ENCODE measurements around the gene F9.

F9 gene

GRCh38 chrX:139554991-139555675 is 24.6 kb downstream of the F9 start:
- no peaks in the 10 kb centered on the region for H3K27me3 Mint-ChIP-seq
- H3K4me1 Mint-ChIP-seq = peaks cover 18 to 28% of the 10 kb centered on the region in 2 donors
- no peak overlapping the region for H3K27ac Mint-ChIP-seq
- H3K4me3 Mint-ChIP-seq = peak overlapping the region in 1 of 2 donors; percentile 36
- H3K9me3 Mint-ChIP-seq = peaks cover 0 to 2% of the 10 kb centered on the region in 2 donors
- no peaks in the 10 kb centered on the region for H3K36me3 Mint-ChIP-seq
- ATAC-seq (replicated peaks) (no peak), DNase-seq (no peak)

GRCh38 chrX:139559383-139560042 is 29.0 kb downstream of the F9 start:
- peak; percentile 75 to 90 for ATAC-seq (replicated peaks)
- Mint-ChIP-seq H3K9me3 (no peaks in the 10 kb centered on the region), H3K4me3 (no peak overlapping the region), H3K27me3 (no peaks in the 10 kb centered on the region), H3K4me1 (peaks cover 9 to 12% of the 10 kb centered on the region in 2 donors), H3K36me3 (no peaks in the 10 kb centered on the region), H3K27ac (no peak overlapping the region)
- peak; percentile 20 for DNase-seq

GRCh38 chrX:139560221-139560620 is 29.7 kb downstream of the F9 start:
- Mint-ChIP-seq H3K27me3 (no peaks in the 10 kb centered on the region), H3K4me1 (peaks cover 5% of the 10 kb centered on the region in 2 donors), H3K27ac (no peak overlapping the region), H3K36me3 (no peaks in the 10 kb centered on the region), H3K9me3 (no peaks in the 10 kb centered on the region), H3K4me3 (no peak overlapping the region)
- ATAC-seq (replicated peaks) (no peak), DNase-seq (no peak)

GRCh38 chrX:139563251-139563650 is 32.7 kb downstream of the F9 start:
- DNase-seq (no peak), ATAC-seq (replicated peaks) (no peak)
- H3K27me3 Mint-ChIP-seq = no peaks in the 10 kb centered on the region
- H3K4me1 Mint-ChIP-seq = peaks cover 0 to 3% of the 10 kb centered on the region in 2 donors
- no peak overlapping the region for H3K27ac Mint-ChIP-seq
- H3K9me3 Mint-ChIP-seq = no peaks in the 10 kb centered on the region
- H3K4me3 Mint-ChIP-seq = no peak overlapping the region
- no peaks in the 10 kb centered on the region for H3K36me3 Mint-ChIP-seq

- Mint-ChIP-seq H3K4me3 (no peak overlapping the region), H3K27ac (no peak overlapping the region), H3K9me3 (no peaks in the 10 kb centered on the region), H3K36me3 (no peaks in the 10 kb centered on the region), H3K4me1 (no peaks in the 10 kb centered on the region), H3K27me3 (no peaks in the 10 kb centered on the region)
- ATAC-seq (replicated peaks) (no peak), DNase-seq (no peak)
Observed at GRCh38 chrX:139566981-139567380, 36.4 kb downstream of the F9 start.

GRCh38 chrX:139581068-139581467 is 50.5 kb downstream of the F9 start:
- Mint-ChIP-seq H3K36me3 (no peaks in the 10 kb centered on the region), H3K27ac (no peak overlapping the region), H3K4me1 (no peaks in the 10 kb centered on the region), H3K27me3 (no peaks in the 10 kb centered on the region), H3K4me3 (no peak overlapping the region), H3K9me3 (no peaks in the 10 kb centered on the region)
- DNase-seq = no peak
- ATAC-seq (replicated peaks) = no peak

GRCh38 chrX:139585613-139586012 is 55.1 kb downstream of the F9 start:
- no peaks in the 10 kb centered on the region for H3K27me3 Mint-ChIP-seq
- peaks cover 0 to 2% of the 10 kb centered on the region in 2 donors for H3K36me3 Mint-ChIP-seq
- no peaks in the 10 kb centered on the region for H3K4me1 Mint-ChIP-seq
- no peak for DNase-seq
- no peak for ATAC-seq (replicated peaks)
- H3K4me3 Mint-ChIP-seq = no peak overlapping the region
- no peak overlapping the region for H3K27ac Mint-ChIP-seq
- H3K9me3 Mint-ChIP-seq = no peaks in the 10 kb centered on the region

GRCh38 chrX:139596068-139596467 is 65.5 kb downstream of the F9 start:
- Mint-ChIP-seq H3K4me1 (no peaks in the 10 kb centered on the region), H3K4me3 (no peak overlapping the region), H3K36me3 (no peaks in the 10 kb centered on the region), H3K27me3 (no peaks in the 10 kb centered on the region), H3K27ac (no peak overlapping the region), H3K9me3 (peaks cover 1 to 6% of the 10 kb centered on the region in 2 donors)
- no peak for DNase-seq
- no peak for ATAC-seq (replicated peaks)

- H3K27ac Mint-ChIP-seq = no peak overlapping the region
- no peaks in the 10 kb centered on the region for H3K27me3 Mint-ChIP-seq
- no peak overlapping the region for H3K4me3 Mint-ChIP-seq
- H3K9me3 Mint-ChIP-seq = peaks cover 1 to 6% of the 10 kb centered on the region in 2 donors
- H3K36me3 Mint-ChIP-seq = no peaks in the 10 kb centered on the region
- ATAC-seq (replicated peaks) (no peak), DNase-seq (no peak)
- no peaks in the 10 kb centered on the region for H3K4me1 Mint-ChIP-seq
Observed at GRCh38 chrX:139600105-139600504, 69.6 kb downstream of the F9 start.
